ENCODE results near the gene LYZL2.
"Not testable (repeated sequence)": the region's sequence is repeated elsewhere in the genome, so short reads cannot be mapped to it uniquely, and the experiment has no call there.

LYZL2 gene

DNA sequence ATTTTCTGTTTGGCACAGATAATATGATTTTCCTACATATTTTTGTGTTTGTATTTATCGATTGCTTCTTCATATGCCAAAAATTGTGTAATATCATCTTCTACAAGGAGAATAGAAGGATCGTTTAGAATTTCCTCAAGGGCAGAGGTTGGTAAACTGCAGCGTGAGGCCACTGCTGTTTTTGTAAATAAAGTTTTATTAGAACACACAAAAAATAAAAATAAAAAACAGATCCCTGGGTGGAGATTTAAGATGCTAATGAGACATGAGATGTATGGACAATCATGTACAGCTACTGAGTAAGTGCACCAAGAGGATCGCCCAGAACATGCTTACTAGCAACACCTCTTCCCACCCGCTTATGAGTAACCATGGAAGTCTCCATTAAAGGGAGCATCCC, 9.6 kb downstream of the LYZL2 start:
- no peak overlapping the region for H3K4me3 ChIP-seq (ENCODE audit: low read depth, low read length)
- TF ChIP-seq, protein P1, sequence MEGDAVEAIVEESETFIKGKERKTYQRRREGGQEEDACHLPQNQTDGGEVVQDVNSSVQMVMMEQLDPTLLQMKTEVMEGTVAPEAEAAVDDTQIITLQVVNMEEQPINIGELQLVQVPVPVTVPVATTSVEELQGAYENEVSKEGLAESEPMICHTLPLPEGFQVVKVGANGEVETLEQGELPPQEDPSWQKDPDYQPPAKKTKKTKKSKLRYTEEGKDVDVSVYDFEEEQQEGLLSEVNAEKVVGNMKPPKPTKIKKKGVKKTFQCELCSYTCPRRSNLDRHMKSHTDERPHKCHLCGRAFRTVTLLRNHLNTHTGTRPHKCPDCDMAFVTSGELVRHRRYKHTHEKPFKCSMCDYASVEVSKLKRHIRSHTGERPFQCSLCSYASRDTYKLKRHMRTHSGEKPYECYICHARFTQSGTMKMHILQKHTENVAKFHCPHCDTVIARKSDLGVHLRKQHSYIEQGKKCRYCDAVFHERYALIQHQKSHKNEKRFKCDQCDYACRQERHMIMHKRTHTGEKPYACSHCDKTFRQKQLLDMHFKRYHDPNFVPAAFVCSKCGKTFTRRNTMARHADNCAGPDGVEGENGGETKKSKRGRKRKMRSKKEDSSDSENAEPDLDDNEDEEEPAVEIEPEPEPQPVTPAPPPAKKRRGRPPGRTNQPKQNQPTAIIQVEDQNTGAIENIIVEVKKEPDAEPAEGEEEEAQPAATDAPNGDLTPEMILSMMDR (IDR thresholded peaks at IDR 0.05; ENCODE audit: low read depth, low read length, missing control alignments), result no peak
- no peak for DNase-seq (ENCODE audit: low read depth)

DNA sequence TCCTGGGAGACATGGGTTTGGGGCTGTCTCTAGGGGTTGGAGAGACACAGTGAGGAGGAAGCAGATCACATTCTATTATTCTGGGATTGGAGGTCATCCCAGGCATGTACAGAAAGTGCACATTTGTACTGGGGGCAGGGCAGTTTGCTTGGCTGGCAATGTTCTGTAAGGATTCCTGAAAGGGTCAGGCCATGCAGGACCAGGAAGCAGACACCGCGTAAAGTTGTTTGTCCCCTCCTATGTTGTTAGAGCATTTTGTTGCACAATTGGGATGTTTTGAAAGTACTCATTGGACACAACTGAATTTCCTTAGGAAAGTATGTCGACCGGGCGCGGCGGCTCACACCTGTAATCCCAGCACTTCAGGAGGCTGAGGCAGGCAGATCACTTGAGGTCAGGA, 12.5 kb downstream of the LYZL2 start:
- no peak for DNase-seq (ENCODE audit: low read depth)
- H3K4me3 ChIP-seq (ENCODE audit: low read depth, low read length), result no peak overlapping the region
- TF ChIP-seq, protein P1 (IDR thresholded peaks at IDR 0.05; ENCODE audit: low read depth, low read length, missing control alignments), result no peak

DNA sequence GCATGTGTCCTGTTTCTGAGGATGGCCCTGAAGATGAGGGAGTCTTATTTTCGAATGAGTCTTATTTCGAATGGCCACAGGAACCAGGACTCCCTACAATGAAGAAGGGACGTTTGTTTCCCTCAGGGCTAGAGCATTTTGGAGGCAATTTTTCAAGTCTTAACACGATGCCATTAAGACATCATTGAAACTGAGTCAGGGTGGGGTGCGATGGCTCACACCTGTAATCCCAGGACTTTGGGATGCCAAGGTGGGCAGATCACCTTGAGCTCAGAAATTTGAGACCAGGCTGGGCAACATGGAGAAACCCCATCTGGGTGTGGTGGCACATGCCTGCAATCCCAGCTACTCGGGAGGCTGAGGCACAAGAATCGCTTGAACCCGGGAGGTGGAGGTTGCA, 18.5 kb downstream of the LYZL2 start:
- not testable (repeated sequence) for H3K4me3 ChIP-seq (ENCODE audit: low read depth, low read length); DNase-seq (ENCODE audit: low read depth)

DNA sequence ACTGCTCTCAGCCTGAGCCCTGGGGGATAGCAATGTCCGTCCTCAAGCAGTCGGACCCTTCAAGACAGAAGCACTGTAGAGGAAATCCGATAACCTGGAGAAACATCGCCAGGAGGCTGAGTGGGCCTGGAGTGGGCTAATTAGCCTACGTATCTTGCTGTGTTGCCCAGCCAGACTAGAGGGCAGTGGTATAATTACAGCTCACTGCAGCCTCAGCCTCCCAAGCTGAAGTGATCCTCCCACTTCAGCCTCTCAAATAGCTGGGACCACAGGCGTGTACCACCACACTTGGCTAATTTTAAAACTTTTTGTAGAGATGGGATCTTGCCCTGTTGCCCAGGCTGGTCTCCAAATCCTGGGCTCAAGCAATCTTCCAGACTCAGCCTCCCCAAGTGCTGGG, 21.7 kb downstream of the LYZL2 start:
- no peak overlapping the region for H3K4me3 ChIP-seq (ENCODE audit: low read depth, low read length)
- TF ChIP-seq, protein P1 (IDR thresholded peaks at IDR 0.05; ENCODE audit: low read depth, low read length, missing control alignments), result no peak
- no peak for DNase-seq (ENCODE audit: low read depth)

DNA sequence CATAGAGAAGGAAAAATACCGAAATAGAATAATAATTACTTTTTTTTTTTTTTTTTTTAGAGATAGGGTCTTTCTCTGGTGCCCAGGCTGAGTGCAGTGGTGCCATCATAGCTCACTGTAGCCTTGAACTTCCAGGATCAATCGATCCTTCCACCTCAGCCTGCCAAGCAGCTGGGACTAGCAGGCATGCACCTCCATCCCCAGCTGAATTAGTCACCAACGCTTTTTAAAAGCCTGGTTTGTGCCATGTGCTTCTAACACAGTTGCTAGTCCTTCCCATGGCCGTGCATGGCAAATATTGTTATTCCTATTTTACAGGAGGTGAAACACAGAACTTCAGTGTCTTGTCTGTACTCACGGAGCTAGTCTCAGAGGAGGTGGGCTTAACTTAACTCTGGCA, 23.2 kb downstream of the LYZL2 start:
- TF ChIP-seq, protein P1 (IDR thresholded peaks at IDR 0.05; ENCODE audit: low read depth, low read length, missing control alignments), result no peak
- H3K4me3 ChIP-seq (ENCODE audit: low read depth, low read length), result no peak overlapping the region
- DNase-seq (ENCODE audit: low read depth), result no peak

DNA sequence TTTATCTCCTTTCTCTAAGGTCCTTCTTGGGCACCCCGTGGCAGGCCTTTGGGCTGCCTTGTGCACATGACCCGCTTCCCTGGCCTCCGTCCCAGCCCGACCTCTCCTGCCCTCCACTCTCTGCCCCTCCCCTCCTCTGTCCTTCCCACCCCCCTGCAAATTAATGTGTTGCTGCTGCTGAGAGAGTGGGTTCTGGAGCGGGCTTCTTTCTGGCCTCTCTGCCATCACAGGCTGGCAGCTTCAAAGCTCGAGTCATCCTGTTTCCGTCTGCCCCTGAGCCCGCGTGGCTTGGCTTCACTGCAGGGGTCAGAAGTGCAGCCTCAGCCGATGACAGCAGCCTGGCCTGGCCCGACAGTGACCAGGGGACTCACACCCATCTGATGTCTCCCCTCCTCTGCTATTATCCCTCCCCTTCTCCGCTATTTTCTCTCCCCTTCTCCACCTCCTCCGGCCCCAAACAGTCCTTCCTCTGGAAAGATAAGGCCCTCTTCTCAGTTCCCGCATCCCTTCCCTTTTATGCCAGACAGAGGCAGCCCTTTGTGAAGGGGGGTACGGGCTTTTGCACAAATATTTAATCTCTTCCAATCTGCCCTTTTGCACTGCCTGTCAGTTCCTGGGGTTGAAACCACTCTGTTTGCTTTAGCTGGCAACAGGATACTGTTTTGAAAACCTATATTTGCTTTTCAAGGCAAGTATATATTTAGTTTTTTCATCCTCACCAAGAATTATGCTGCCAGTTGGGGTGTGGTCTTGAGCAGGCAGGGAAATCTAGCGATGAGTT, 24.0 kb downstream of the LYZL2 start:
- H3K4me3 ChIP-seq (ENCODE audit: low read depth, low read length); DNase-seq (ENCODE audit: low read depth): not testable (repeated sequence)

DNA sequence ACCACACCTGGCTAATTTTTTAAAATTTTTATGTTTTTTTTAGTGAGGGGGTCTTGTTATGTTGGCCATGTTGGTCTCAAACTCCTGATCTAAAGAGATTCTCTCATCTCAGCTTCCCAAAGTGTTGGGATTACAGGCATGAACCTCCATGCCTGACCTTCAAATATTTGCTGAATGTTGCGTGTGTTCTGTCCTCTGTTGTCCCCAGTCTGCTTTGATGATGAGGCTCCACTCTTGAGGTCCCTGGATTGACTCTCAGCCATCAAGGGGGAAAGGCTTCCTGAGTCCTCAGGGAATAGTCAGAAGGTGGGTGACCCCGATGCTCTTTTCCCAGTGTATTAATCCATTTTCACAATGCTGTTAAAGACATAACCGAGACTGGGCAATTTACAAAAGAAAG, 26.0 kb downstream of the LYZL2 start:
- H3K4me3 ChIP-seq (ENCODE audit: low read depth, low read length), result no peak overlapping the region
- TF ChIP-seq, protein P1 (IDR thresholded peaks at IDR 0.05; ENCODE audit: low read depth, low read length, missing control alignments), result no peak
- no peak for DNase-seq (ENCODE audit: low read depth)

DNA sequence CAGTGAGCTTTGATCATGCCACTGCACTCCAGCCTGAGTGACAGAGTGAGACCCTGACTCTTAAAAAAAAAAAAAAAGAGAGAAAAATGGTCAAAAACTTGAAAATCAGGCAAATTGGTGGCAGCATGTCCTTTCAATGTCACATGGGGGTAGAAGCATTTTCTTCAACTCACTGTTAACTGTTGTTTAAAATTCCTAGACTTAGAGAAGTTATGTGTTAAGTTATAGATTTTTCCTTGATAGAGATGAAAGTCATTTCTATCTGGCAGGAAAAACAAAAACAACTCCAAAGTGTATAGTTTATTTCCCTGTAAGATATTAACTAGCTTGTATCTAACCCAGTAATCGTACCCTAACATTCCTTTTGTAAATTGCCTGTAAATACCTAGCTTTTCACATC, 26.8 kb downstream of the LYZL2 start:
- no peak for DNase-seq (ENCODE audit: low read depth)
- no peak overlapping the region for H3K4me3 ChIP-seq (ENCODE audit: low read depth, low read length)
- TF ChIP-seq, protein P1 (IDR thresholded peaks at IDR 0.05; ENCODE audit: low read depth, low read length, missing control alignments), result no peak
